Brain microvascular endothelial cell (primary cell): ENCODE results near the gene REXO4.
"Not testable (repeated sequence)": the region's sequence is repeated elsewhere in the genome, so short reads cannot be mapped to it uniquely, and the experiment has no call there.

ENCODE experiments used
- DNase-seq: peaks from one replicate; pipeline ENCODE4 v3.0.0-alpha.2; 2020
- H3K27ac ChIP-seq: fragments of 250-450 bp; sonication (Bioruptor Pico); 2 replicates; pipeline ENCODE4 v1.5.1; 2020; ENCODE audit warnings: mild to moderate bottlenecking, moderate library complexity
- H3K27me3 ChIP-seq: fragments of 250-450 bp; sonication (Bioruptor Pico); replicated peaks from 2 replicates; pipeline ENCODE4 v1.5.1; 2020; ENCODE audit warnings: mild to moderate bottlenecking
- H3K36me3 ChIP-seq: fragments of 250-450 bp; sonication (Bioruptor Pico); replicated peaks from 2 replicates; pipeline ENCODE4 v1.5.1; 2020; ENCODE audit warnings: mild to moderate bottlenecking
- H3K4me3 ChIP-seq: 2 replicates; pipeline ENCODE4 v1.5.1; 2011; ENCODE audit warnings: low read depth, mild to moderate bottlenecking, control low read depth, low read length, moderate library complexity
- in situ Hi-C: cut with HindIII; loops from 2 replicates; pipeline ENCODE4 v1.10.0; 2017; ENCODE audit warnings: low sequenced_read_pairs, low pct_ligation_motif_present
- TF ChIP-seq, protein P1 (sequence below): IDR thresholded peaks from 2 replicates; pipeline ENCODE4 v1.5.1; 2011; ENCODE audit warnings: low read depth, mild to moderate bottlenecking, moderate library complexity, low read length, control low read depth, inconsistent platforms; ENCODE audit errors: missing control alignments

REXO4 gene

DNA sequence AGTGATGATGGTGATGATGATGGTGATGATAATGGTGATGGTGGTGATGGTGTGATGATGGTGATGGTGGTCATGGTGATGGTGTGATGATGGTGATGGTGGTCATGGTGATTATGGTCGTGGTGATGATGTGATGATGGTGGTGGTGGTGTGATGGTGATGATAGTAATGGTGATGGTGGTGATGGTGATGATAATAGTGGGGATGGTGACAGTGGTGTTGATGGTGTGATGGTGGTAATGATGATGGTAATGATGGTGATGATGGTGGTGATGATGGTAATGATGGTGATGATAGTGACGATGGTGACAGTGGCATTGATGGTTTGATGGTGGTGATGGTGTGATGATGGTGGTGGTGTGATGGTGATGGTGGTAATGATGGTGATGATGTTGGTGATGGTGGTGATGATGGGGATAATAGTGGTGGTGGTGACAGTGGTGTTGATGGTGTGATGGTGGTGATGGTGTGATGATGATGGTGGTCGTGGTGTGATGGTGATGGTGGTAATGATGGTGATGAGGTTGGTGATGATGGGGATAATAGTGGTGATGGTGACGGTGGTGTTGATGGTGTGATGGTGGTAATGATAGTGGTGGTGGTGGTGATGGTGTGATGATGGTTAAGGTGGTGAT is 35.2 kb downstream of the REXO4 start:
- no peak for DNase-seq
- in situ Hi-C loops: no loop called here
- TF ChIP-seq, protein P1, sequence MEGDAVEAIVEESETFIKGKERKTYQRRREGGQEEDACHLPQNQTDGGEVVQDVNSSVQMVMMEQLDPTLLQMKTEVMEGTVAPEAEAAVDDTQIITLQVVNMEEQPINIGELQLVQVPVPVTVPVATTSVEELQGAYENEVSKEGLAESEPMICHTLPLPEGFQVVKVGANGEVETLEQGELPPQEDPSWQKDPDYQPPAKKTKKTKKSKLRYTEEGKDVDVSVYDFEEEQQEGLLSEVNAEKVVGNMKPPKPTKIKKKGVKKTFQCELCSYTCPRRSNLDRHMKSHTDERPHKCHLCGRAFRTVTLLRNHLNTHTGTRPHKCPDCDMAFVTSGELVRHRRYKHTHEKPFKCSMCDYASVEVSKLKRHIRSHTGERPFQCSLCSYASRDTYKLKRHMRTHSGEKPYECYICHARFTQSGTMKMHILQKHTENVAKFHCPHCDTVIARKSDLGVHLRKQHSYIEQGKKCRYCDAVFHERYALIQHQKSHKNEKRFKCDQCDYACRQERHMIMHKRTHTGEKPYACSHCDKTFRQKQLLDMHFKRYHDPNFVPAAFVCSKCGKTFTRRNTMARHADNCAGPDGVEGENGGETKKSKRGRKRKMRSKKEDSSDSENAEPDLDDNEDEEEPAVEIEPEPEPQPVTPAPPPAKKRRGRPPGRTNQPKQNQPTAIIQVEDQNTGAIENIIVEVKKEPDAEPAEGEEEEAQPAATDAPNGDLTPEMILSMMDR: no peak
- H3K27ac ChIP-seq: no peak overlapping the region
- H3K36me3 ChIP-seq: no peaks in the 10 kb centered on the region
- H3K4me3 ChIP-seq: no peak overlapping the region
- no peaks in the 10 kb centered on the region for H3K27me3 ChIP-seq

DNA sequence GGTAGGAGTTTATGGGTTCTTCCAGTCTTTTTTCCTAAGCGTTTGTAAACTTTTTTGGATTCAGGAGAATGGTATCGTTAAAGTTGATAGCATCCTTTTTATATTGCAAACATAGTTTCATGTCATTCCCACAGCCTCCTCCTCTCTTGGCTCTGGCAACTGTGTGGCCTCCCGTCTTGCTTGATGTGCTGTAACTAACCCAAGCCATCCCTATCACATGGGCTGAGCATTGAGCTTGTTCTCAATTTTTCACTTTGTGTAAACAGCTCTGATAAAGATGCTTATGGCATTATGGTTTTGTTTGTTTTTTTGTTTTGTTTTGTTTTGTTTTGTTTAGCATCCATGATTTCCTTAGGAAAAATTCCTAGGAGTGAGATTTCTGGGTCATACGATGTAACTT is 37.1 kb downstream of the REXO4 start:
- TF ChIP-seq, protein P1: no peak
- no peak for DNase-seq
- no peak overlapping the region for H3K4me3 ChIP-seq
- H3K36me3 ChIP-seq: peaks cover under 1% of the 10 kb centered on the region
- no peaks in the 10 kb centered on the region for H3K27me3 ChIP-seq
- in situ Hi-C loops: no loop called here
- H3K27ac ChIP-seq: no peak overlapping the region

DNA sequence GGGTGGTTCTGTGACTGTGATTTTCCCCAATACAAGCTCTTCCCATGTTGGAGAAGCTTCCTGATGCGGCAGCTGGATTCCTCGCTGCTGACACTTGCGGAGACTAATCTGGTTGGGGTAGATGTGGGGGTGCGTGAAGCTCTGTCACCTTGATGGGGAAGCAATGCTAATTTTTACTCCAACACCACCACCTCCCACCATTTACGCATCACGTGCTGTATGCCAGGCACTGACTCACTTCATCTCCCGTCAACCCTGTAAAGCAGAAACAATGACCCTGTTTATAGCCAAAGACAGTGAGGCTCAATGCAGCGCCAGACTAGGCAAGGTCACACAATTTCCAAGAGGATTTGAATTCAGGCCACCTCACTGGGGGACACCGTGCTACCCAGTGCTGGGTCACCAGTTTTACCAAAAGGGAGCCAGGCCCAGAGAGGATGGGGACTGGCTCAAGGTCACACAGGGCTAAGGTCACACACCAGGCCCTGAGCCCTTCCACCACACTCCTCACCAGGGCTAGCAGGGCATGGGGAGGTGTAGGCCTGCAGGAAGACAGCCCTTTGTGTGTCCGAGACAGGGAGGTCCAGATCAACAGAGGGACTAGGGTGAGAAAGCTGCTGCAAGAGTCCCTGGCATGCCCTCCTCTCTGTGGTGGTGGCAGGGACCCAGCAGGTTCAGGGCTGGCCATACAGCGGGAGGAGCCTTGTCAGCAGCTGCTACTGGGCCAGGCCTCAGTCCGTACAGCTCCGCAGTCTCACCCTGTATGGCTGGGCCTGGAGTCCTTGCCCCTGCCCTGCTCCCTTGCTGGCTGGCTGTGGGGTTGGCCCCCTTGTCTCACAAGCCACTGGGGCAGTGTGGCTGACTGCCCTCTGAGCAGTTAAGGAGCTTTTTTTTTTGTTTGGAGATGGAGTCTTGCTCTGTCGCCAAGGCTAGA is 38.4 kb downstream of the REXO4 start:
- no peak overlapping the region for H3K4me3 ChIP-seq
- H3K27me3 ChIP-seq: no peaks in the 10 kb centered on the region
- no peak for DNase-seq
- H3K27ac ChIP-seq: no peak overlapping the region
- peaks cover 3% of the 10 kb centered on the region for H3K36me3 ChIP-seq
- in situ Hi-C loops: no loop called here
- TF ChIP-seq, protein P1: no peak

DNA sequence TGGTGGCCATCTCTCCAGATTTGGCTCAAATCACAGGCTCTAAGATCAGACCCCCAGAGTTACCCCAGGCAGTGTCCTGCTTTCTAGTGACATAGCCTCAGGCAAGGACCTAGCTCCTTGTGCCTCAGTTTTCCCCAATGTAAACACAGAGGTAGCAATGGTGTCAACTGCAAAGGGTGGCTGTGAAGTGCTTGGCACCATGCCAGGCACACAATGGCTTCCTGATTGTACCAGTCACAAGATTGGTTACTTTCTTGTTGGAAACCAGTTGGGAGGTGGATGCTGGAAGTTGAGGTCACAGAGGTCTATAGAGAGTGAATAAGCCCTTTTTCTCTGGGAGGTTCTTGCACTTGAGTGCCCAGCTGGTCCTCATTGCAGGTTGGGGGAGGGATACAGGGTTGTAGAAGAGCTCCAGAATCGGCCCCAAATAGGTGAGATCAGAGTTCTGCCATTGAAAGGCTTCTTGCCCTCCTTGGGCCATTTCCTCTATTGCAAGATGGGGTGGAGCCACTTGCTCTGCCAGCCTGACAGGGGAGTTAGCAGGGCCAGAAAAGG is 39.3 kb downstream of the REXO4 start:
- no peak for DNase-seq
- H3K4me3 ChIP-seq: no peak overlapping the region
- in situ Hi-C loops: no loop called here
- peaks cover 3% of the 10 kb centered on the region for H3K36me3 ChIP-seq
- no peak overlapping the region for H3K27ac ChIP-seq
- TF ChIP-seq, protein P1: no peak
- no peaks in the 10 kb centered on the region for H3K27me3 ChIP-seq

DNA sequence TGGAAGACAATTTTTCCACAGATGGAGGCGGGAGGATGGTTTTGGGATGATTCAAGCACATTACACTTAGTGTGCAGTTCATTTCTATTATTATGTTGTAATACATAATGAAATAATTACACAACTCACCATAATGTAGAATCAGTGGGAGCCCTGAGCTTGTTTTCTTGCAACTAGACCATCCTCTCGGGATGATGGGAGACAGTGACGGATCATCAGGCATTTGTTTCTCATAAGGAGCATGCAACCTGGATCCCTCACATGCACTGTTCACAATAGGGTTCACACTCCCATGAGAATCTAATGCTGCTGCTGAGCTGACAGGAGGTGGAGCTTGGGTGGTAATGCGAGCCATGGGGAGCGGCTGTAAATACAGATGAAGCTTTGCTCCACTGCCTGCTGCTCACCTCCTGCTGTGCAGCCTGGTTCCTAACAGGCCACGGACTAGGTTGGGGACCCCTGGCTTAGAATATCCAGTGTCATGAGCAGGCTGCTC is 40.0 kb downstream of the REXO4 start:
- Histone ChIP-seq H3K4me3 (no peak overlapping the region), H3K36me3 (peaks cover 10% of the 10 kb centered on the region), H3K27me3 (no peaks in the 10 kb centered on the region), H3K27ac (no peak overlapping the region)
- TF ChIP-seq, protein P1: no peak
- peak; percentile 19 for DNase-seq
- in situ Hi-C loops: no loop called here

DNA sequence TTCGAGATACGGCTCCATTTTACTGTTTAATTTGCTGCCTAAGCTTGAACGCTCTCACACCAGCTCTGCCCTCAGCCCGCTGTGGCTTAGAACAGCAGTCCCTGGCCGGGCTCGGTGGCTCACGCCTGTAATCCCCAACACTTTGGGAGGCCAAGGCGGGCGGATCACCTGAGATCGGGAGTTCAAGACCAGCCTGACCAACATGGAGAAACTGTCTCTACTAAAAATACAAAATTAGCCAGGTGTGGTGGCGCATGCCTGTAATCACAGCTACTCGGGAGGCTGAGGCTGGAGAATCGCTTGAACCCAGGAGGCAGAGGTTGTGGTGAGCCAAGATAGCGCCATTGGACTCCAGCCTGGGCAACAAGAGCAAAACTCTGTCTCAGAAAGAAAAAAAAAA is 40.5 kb downstream of the REXO4 start:
- in situ Hi-C loops, H3K4me3 ChIP-seq, H3K27ac ChIP-seq, H3K27me3 ChIP-seq, DNase-seq: not testable (repeated sequence)
- peaks cover 15% of the 10 kb centered on the region for H3K36me3 ChIP-seq
